IMR-90 (cell line): Measurements from ENCODE around the gene TRIM63. TPM values are rescaled to one million over a fixed set of nuclear protein-coding genes. Genes with fewer than 3 reads are reported as not detected.

Experiments used
- ATAC-seq: fragments of 200-7000 bp; cut with Tn5 transposase; 2 replicates; pipeline ENCODE4 v1.9.1; 2020; ENCODE audit warnings: low read depth, mild to moderate bottlenecking, moderate library complexity
- BruUV-seq: library from RNA; stranded (reverse); fragments of 400-500 nt; replicated peaks from 2 replicates; lab custom pipeline; 2021; lab: Mats Ljungman, UMichigan
- CTCF ChIA-PET: fragments of 300-600 bp; formaldehyde crosslinking; extraction: SDS; loops from one replicate; lab custom pipeline; 2021; ENCODE audit warnings: antibody characterized with exemption; lab: Yijun Ruan, JAX
- POLR2A ChIA-PET: fragments of 300-600 bp; sonication (Branson Sonifier 250); formaldehyde crosslinking; loops from one replicate; lab custom pipeline; 2022; ENCODE audit warnings: antibody characterized with exemption; ENCODE audit not compliant: unreplicated experiment; lab: Charles Lee
- DNase-seq: peaks from one replicate; pipeline ENCODE4 v3.0.0; 2013
- H2AFZ ChIP-seq: replicated peaks from 2 replicates; pipeline ENCODE3; 2013; ENCODE audit warnings: low read length, mild to moderate bottlenecking; ENCODE audit not compliant: poor library complexity
- H2AK5ac ChIP-seq: 2 replicates; pipeline ENCODE4 v1.6.1; 2013; ENCODE audit warnings: low read depth, low read length, inconsistent platforms
- H2AK9ac ChIP-seq: replicated peaks from 2 replicates; pipeline ENCODE3; 2013; ENCODE audit warnings: mild to moderate bottlenecking, low read depth, low read length, moderate library complexity; ENCODE audit not compliant: poor library complexity
- H2BK120ac ChIP-seq: 2 replicates; pipeline ENCODE4 v1.6.1; 2013; ENCODE audit warnings: low read depth, low read length, inconsistent platforms
- H2BK15ac ChIP-seq: 3 replicates; pipeline ENCODE4 v1.6.1; 2013; ENCODE audit warnings: low read depth, low read length, inconsistent platforms
- H2BK20ac ChIP-seq: 2 replicates; pipeline ENCODE4 v1.6.1; 2013; ENCODE audit warnings: low read depth, mild to moderate bottlenecking, inconsistent platforms, low read length, moderate library complexity
- H2BK5ac ChIP-seq: 2 replicates; pipeline ENCODE4 v1.6.1; 2013; ENCODE audit warnings: mild to moderate bottlenecking, low read depth, low read length, inconsistent platforms; ENCODE audit not compliant: poor library complexity, severe bottlenecking
- H3K14ac ChIP-seq: replicated peaks from 2 replicates; pipeline ENCODE4 v1.6.1; 2013; ENCODE audit warnings: low read depth, low read length, inconsistent platforms
- H3K18ac ChIP-seq: 2 replicates; pipeline ENCODE4 v1.6.1; 2013; ENCODE audit warnings: low read depth, low read length, control low read depth
- H3K23ac ChIP-seq: 2 replicates; pipeline ENCODE4 v1.6.1; 2013; ENCODE audit warnings: low read depth, low read length, inconsistent platforms
- H3K27ac ChIP-seq: 2 replicates; pipeline ENCODE4 v1.5.1; 2013; ENCODE audit warnings: mild to moderate bottlenecking, control low read depth, low read length; ENCODE audit not compliant: insufficient read depth
- H3K27me3 ChIP-seq: 2 replicates; pipeline ENCODE4 v1.6.1; 2013; ENCODE audit warnings: low read length; ENCODE audit not compliant: control insufficient read depth, insufficient read depth
- H3K36me3 ChIP-seq: 2 replicates; pipeline ENCODE4 v1.6.1; 2013; ENCODE audit warnings: low read length, mixed read lengths; ENCODE audit not compliant: control insufficient read depth, insufficient read depth
- H3K4ac ChIP-seq: 2 replicates; pipeline ENCODE4 v1.6.1; 2013; ENCODE audit warnings: low read depth, low read length, inconsistent platforms
- H3K4me1 ChIP-seq: 2 replicates; pipeline ENCODE4 v1.6.1; 2013; ENCODE audit warnings: low read length, mixed read lengths; ENCODE audit not compliant: control insufficient read depth, insufficient read depth
- H3K4me2 ChIP-seq: 2 replicates; pipeline ENCODE4 v1.6.1; 2013; ENCODE audit warnings: low read depth, mild to moderate bottlenecking, control low read depth, low read length, moderate library complexity
- H3K4me3 ChIP-seq: 2 replicates; pipeline ENCODE4 v1.5.1; 2013; ENCODE audit warnings: low read depth, mild to moderate bottlenecking, control low read depth, low read length, moderate library complexity; ENCODE audit not compliant: insufficient read depth
- H3K56ac ChIP-seq: 2 replicates; pipeline ENCODE4 v1.6.1; 2013; ENCODE audit warnings: low read length, inconsistent platforms; ENCODE audit not compliant: insufficient read depth; ENCODE audit errors: extremely low read depth
- H3K79me1 ChIP-seq, 2 experiments: 2 replicates each; pipeline ENCODE4 v1.6.1; 2013; ENCODE audit warnings: low read length in 2 of 2, inconsistent platforms in 1 of 2, low read depth in 1 of 2
- H3K9ac ChIP-seq: 2 replicates; pipeline ENCODE4 v1.6.1; 2013; ENCODE audit warnings: low read depth, low read length, control low read depth
- H3K9me1 ChIP-seq: 2 replicates; pipeline ENCODE4 v1.6.1; 2013; ENCODE audit warnings: low read length, inconsistent platforms; ENCODE audit not compliant: insufficient read depth
- H3K9me3 ChIP-seq: 2 replicates; pipeline ENCODE4 v1.6.1; 2013; ENCODE audit warnings: low read length; ENCODE audit not compliant: control insufficient read depth, insufficient read depth
- H4K20me1 ChIP-seq: 2 replicates; pipeline ENCODE4 v1.6.1; 2013; ENCODE audit warnings: low read length, inconsistent platforms; ENCODE audit not compliant: insufficient read depth
- H4K5ac ChIP-seq: 2 replicates; pipeline ENCODE4 v1.6.1; 2013; ENCODE audit warnings: mild to moderate bottlenecking, low read depth, low read length, control low read depth
- H4K8ac ChIP-seq, 2 experiments: 2 replicates each; pipeline ENCODE4 v1.6.1; 2013; ENCODE audit warnings: low read depth in 2 of 2, low read length in 2 of 2, control low read depth in 1 of 2, inconsistent platforms in 1 of 2
- H4K91ac ChIP-seq: 2 replicates; pipeline ENCODE4 v1.6.1; 2013; ENCODE audit warnings: low read depth, low read length, inconsistent platforms; ENCODE audit not compliant: insufficient read depth
- BHLHE40 ChIP-seq: fragments of 150-350 bp; IDR thresholded peaks from 2 replicates; pipeline ENCODE4 v1.6.1; 2016; ENCODE audit warnings: mild to moderate bottlenecking, low read depth, low read length
- CEBPB ChIP-seq: IDR thresholded peaks from 2 replicates; pipeline ENCODE4 v1.6.1; 2012; ENCODE audit warnings: low read depth, low read length, improper control_type of control experiment
- ELK1 ChIP-seq: fragments of 150-350 bp; IDR thresholded peaks from 2 replicates; pipeline ENCODE4 v1.6.1; 2016; ENCODE audit warnings: low read depth, mild to moderate bottlenecking, low read length, moderate library complexity, borderline replicate concordance
- MAFK ChIP-seq: IDR thresholded peaks from 2 replicates; pipeline ENCODE4 v1.6.1; 2012; ENCODE audit warnings: low read depth, low read length, improper control_type of control experiment
- RAD21 ChIP-seq: IDR thresholded peaks from 2 replicates; pipeline ENCODE4 v1.6.1; 2012; ENCODE audit warnings: low read length, improper control_type of control experiment
- RFX5 ChIP-seq: IDR thresholded peaks from 2 replicates; pipeline ENCODE4 v1.8.0; 2012; ENCODE audit warnings: low read depth, mild to moderate bottlenecking, low read length, moderate library complexity
- USF2 ChIP-seq: fragments of 150-350 bp; IDR thresholded peaks from 2 replicates; pipeline ENCODE4 v1.6.1; 2017; ENCODE audit warnings: mild to moderate bottlenecking, antibody characterized with exemption, low read length, low read depth
- WGBS, 2 experiments: methylation state at CpG; one replicate each; pipeline versions ENCODE4 v1.1.5 to v1.1.7; 2013; ENCODE audit warnings: missing lambda C conversion rate in 2 of 2; ENCODE audit not compliant: insufficient read length in 1 of 2; ENCODE audit errors: extremely low coverage in 2 of 2; 5-methylcytosine and 5-hydroxymethylcytosine counted together
- dilution Hi-C: fragments of 300-500 bp; cut with HindIII; formaldehyde crosslinking; loops from one replicate; pipeline ENCODE4 v1.14.3; 2018; ENCODE audit warnings: low sequenced_read_pairs; ENCODE audit not compliant: unreplicated experiment
- in situ Hi-C: fragments of 300-500 bp; cut with MboI; formaldehyde crosslinking; loops from 3 replicates; pipeline ENCODE4 v1.14.3; 2019; ENCODE audit warnings: low sequenced_read_pairs, inconsistent platforms, mixed read lengths
- intact Hi-C: fragments of 100-400 bp; cut with micrococcal nuclease; formaldehyde crosslinking; loops from 2 replicates; pipeline ENCODE4 v1.10.0; 2022
- polyA plus RNA-seq, 3 experiments: library from polyadenylated mRNA; depleted of rRNA; stranded (reverse); fragments of >200 nt; gene quantifications; 2 replicates each; pipeline ENCODE4 v1.2.3, GENCODE V29; 2012; ENCODE audit warnings: low replicate concordance in 1 of 3
- total RNA-seq: library from RNA; depleted of rRNA; stranded (reverse); fragments of >200 nt; gene quantifications from 2 replicates; pipeline ENCODE4 v1.2.3, GENCODE V29; 2012

The TRIM63 gene
- total and polyA plus RNA-seq, 2 of the 4 experiments (the other 2 are of a cell fraction): not detected

- H3K4me1 ChIP-seq: peaks cover 2% of the 10 kb centered on the region; the same call in 1 of the 2 replicates
- ChIA-PET CTCF (no interaction called here), POLR2A (no interaction called here)
- no peaks in the 10 kb centered on the region for H3K9me3 ChIP-seq
- dilution Hi-C loops: no loop called here
- no peaks in the 10 kb centered on the region for H3K36me3 ChIP-seq
- H3K9ac ChIP-seq: no peak overlapping the region
- H3K14ac ChIP-seq: no peak overlapping the region
- intact Hi-C loops: no loop called here
- DNase-seq: no peak
- H3K23ac ChIP-seq: no peak overlapping the region
- H3K79me1 ChIP-seq: no peaks in the 10 kb centered on the region
- peak overlapping the region; percentile 77 for H2AFZ ChIP-seq
- H3K27ac ChIP-seq: no peak overlapping the region
- no peak overlapping the region for H3K4me2 ChIP-seq
- no peak overlapping the region for H2BK5ac ChIP-seq
- WGBS, 2 experiments: 4% methylated on average over 4 of the region's 17 CpGs; no CpG with 5 or more reads in 1 of the 2 experiments
- no TSS peak for BruUV-seq
- TF ChIP-seq BHLHE40 (no peak), RAD21 (no peak), USF2 (no peak), CEBPB (no peak), ELK1 (no peak), MAFK (no peak), RFX5 (no peak)
- H4K5ac ChIP-seq: no peak overlapping the region
- no peak overlapping the region for H3K18ac ChIP-seq
- no peak overlapping the region; the same call in 1 of the 2 replicates for H3K56ac ChIP-seq
- H4K20me1 ChIP-seq: no peaks in the 10 kb centered on the region
- no peak overlapping the region for H4K91ac ChIP-seq
- H2BK20ac ChIP-seq: no peak overlapping the region
- peaks cover 3% of the 10 kb centered on the region; the same call in 1 of the 2 replicates for H3K9me1 ChIP-seq
- H3K27me3 ChIP-seq: peaks cover 34% of the 10 kb centered on the region
- no peak overlapping the region for H4K8ac ChIP-seq
- no peak overlapping the region for H2BK15ac ChIP-seq
- H3K4me3 ChIP-seq: no peak overlapping the region
- peak; percentile 29; the same call in 1 of the 2 replicates for ATAC-seq
- in situ Hi-C loops: loop anchor here (5.0 kb wide), 1 partner anchor 53 kb away; no protein-coding TSS in a partner anchor
- H2BK120ac ChIP-seq: no peak overlapping the region
- H2AK9ac ChIP-seq: no peak overlapping the region
- no peak overlapping the region for H3K4ac ChIP-seq
- H2AK5ac ChIP-seq: no peak overlapping the region
These were observed 27.4 kb upstream of the TRIM63 start for GRCh38 chr1:26094677-26095383.
